IMR-90 (cell line): ENCODE measurements around the gene ANKLE1. TPM values are rescaled to one million over a fixed set of nuclear protein-coding genes. Genes with fewer than 3 reads are reported as not detected.

Experiments used
- ATAC-seq: fragments of 200-7000 bp; cut with Tn5 transposase; 2 replicates; pipeline ENCODE4 v1.9.1; 2020; ENCODE audit warnings: low read depth, mild to moderate bottlenecking, moderate library complexity
- BruUV-seq: library from RNA; stranded (reverse); fragments of 400-500 nt; replicated peaks from 2 replicates; lab custom pipeline; 2021; lab: Mats Ljungman, UMichigan
- CTCF ChIA-PET: fragments of 300-600 bp; formaldehyde crosslinking; extraction: SDS; loops from one replicate; lab custom pipeline; 2021; ENCODE audit warnings: antibody characterized with exemption; lab: Yijun Ruan, JAX
- POLR2A ChIA-PET: fragments of 300-600 bp; sonication (Branson Sonifier 250); formaldehyde crosslinking; loops from one replicate; lab custom pipeline; 2022; ENCODE audit warnings: antibody characterized with exemption; ENCODE audit not compliant: unreplicated experiment; lab: Charles Lee
- DNase-seq: peaks from one replicate; pipeline ENCODE4 v3.0.0; 2013
- H2AFZ ChIP-seq: replicated peaks from 2 replicates; pipeline ENCODE3; 2013; ENCODE audit warnings: low read length, mild to moderate bottlenecking; ENCODE audit not compliant: poor library complexity
- H2AK5ac ChIP-seq: 2 replicates; pipeline ENCODE4 v1.6.1; 2013; ENCODE audit warnings: low read depth, low read length, inconsistent platforms
- H2AK9ac ChIP-seq: replicated peaks from 2 replicates; pipeline ENCODE3; 2013; ENCODE audit warnings: mild to moderate bottlenecking, low read depth, low read length, moderate library complexity; ENCODE audit not compliant: poor library complexity
- H2BK120ac ChIP-seq: 2 replicates; pipeline ENCODE4 v1.6.1; 2013; ENCODE audit warnings: low read depth, low read length, inconsistent platforms
- H2BK15ac ChIP-seq: 3 replicates; pipeline ENCODE4 v1.6.1; 2013; ENCODE audit warnings: low read depth, low read length, inconsistent platforms
- H2BK20ac ChIP-seq: 2 replicates; pipeline ENCODE4 v1.6.1; 2013; ENCODE audit warnings: low read depth, mild to moderate bottlenecking, inconsistent platforms, low read length, moderate library complexity
- H2BK5ac ChIP-seq: 2 replicates; pipeline ENCODE4 v1.6.1; 2013; ENCODE audit warnings: mild to moderate bottlenecking, low read depth, low read length, inconsistent platforms; ENCODE audit not compliant: poor library complexity, severe bottlenecking
- H3K14ac ChIP-seq: replicated peaks from 2 replicates; pipeline ENCODE4 v1.6.1; 2013; ENCODE audit warnings: low read depth, low read length, inconsistent platforms
- H3K18ac ChIP-seq: 2 replicates; pipeline ENCODE4 v1.6.1; 2013; ENCODE audit warnings: low read depth, low read length, control low read depth
- H3K23ac ChIP-seq: 2 replicates; pipeline ENCODE4 v1.6.1; 2013; ENCODE audit warnings: low read depth, low read length, inconsistent platforms
- H3K27ac ChIP-seq: 2 replicates; pipeline ENCODE4 v1.5.1; 2013; ENCODE audit warnings: mild to moderate bottlenecking, control low read depth, low read length; ENCODE audit not compliant: insufficient read depth
- H3K27me3 ChIP-seq: 2 replicates; pipeline ENCODE4 v1.6.1; 2013; ENCODE audit warnings: low read length; ENCODE audit not compliant: control insufficient read depth, insufficient read depth
- H3K36me3 ChIP-seq: 2 replicates; pipeline ENCODE4 v1.6.1; 2013; ENCODE audit warnings: low read length, mixed read lengths; ENCODE audit not compliant: control insufficient read depth, insufficient read depth
- H3K4ac ChIP-seq: 2 replicates; pipeline ENCODE4 v1.6.1; 2013; ENCODE audit warnings: low read depth, low read length, inconsistent platforms
- H3K4me1 ChIP-seq: 2 replicates; pipeline ENCODE4 v1.6.1; 2013; ENCODE audit warnings: low read length, mixed read lengths; ENCODE audit not compliant: control insufficient read depth, insufficient read depth
- H3K4me2 ChIP-seq: 2 replicates; pipeline ENCODE4 v1.6.1; 2013; ENCODE audit warnings: low read depth, mild to moderate bottlenecking, control low read depth, low read length, moderate library complexity
- H3K4me3 ChIP-seq: 2 replicates; pipeline ENCODE4 v1.5.1; 2013; ENCODE audit warnings: low read depth, mild to moderate bottlenecking, control low read depth, low read length, moderate library complexity; ENCODE audit not compliant: insufficient read depth
- H3K56ac ChIP-seq: 2 replicates; pipeline ENCODE4 v1.6.1; 2013; ENCODE audit warnings: low read length, inconsistent platforms; ENCODE audit not compliant: insufficient read depth; ENCODE audit errors: extremely low read depth
- H3K79me1 ChIP-seq, 2 experiments: 2 replicates each; pipeline ENCODE4 v1.6.1; 2013; ENCODE audit warnings: low read length in 2 of 2, inconsistent platforms in 1 of 2, low read depth in 1 of 2
- H3K9ac ChIP-seq: 2 replicates; pipeline ENCODE4 v1.6.1; 2013; ENCODE audit warnings: low read depth, low read length, control low read depth
- H3K9me1 ChIP-seq: 2 replicates; pipeline ENCODE4 v1.6.1; 2013; ENCODE audit warnings: low read length, inconsistent platforms; ENCODE audit not compliant: insufficient read depth
- H3K9me3 ChIP-seq: 2 replicates; pipeline ENCODE4 v1.6.1; 2013; ENCODE audit warnings: low read length; ENCODE audit not compliant: control insufficient read depth, insufficient read depth
- H4K20me1 ChIP-seq: 2 replicates; pipeline ENCODE4 v1.6.1; 2013; ENCODE audit warnings: low read length, inconsistent platforms; ENCODE audit not compliant: insufficient read depth
- H4K5ac ChIP-seq: 2 replicates; pipeline ENCODE4 v1.6.1; 2013; ENCODE audit warnings: mild to moderate bottlenecking, low read depth, low read length, control low read depth
- H4K8ac ChIP-seq, 2 experiments: 2 replicates each; pipeline ENCODE4 v1.6.1; 2013; ENCODE audit warnings: low read depth in 2 of 2, low read length in 2 of 2, control low read depth in 1 of 2, inconsistent platforms in 1 of 2
- H4K91ac ChIP-seq: 2 replicates; pipeline ENCODE4 v1.6.1; 2013; ENCODE audit warnings: low read depth, low read length, inconsistent platforms; ENCODE audit not compliant: insufficient read depth
- BHLHE40 ChIP-seq: fragments of 150-350 bp; IDR thresholded peaks from 2 replicates; pipeline ENCODE4 v1.6.1; 2016; ENCODE audit warnings: mild to moderate bottlenecking, low read depth, low read length
- CHD1 ChIP-seq: IDR thresholded peaks from 2 replicates; pipeline ENCODE4 v1.6.1; 2012; ENCODE audit warnings: low read depth, low read length, improper control_type of control experiment
- CTCF ChIP-seq: conservative IDR thresholded peaks from 2 replicates; pipeline ENCODE4 v1.5.1; 2012; ENCODE audit warnings: mild to moderate bottlenecking, low read depth, low read length, improper control_type of control experiment
- ELK1 ChIP-seq: fragments of 150-350 bp; IDR thresholded peaks from 2 replicates; pipeline ENCODE4 v1.6.1; 2016; ENCODE audit warnings: low read depth, mild to moderate bottlenecking, low read length, moderate library complexity, borderline replicate concordance
- FOS ChIP-seq: fragments of 150-350 bp; IDR thresholded peaks from 2 replicates; pipeline ENCODE4 v1.6.1; 2016; ENCODE audit warnings: low read depth, low read length
- MAFK ChIP-seq: IDR thresholded peaks from 2 replicates; pipeline ENCODE4 v1.6.1; 2012; ENCODE audit warnings: low read depth, low read length, improper control_type of control experiment
- MAZ ChIP-seq: IDR thresholded peaks from 2 replicates; pipeline ENCODE4 v1.6.1; 2012; ENCODE audit warnings: low read depth, mild to moderate bottlenecking, low read length, improper control_type of control experiment, moderate library complexity, borderline replicate concordance
- MXI1 ChIP-seq: IDR thresholded peaks from 2 replicates; pipeline ENCODE4 v1.6.1; 2012; ENCODE audit warnings: low read depth, mild to moderate bottlenecking, low read length, moderate library complexity, borderline replicate concordance
- NFE2L2 ChIP-seq: fragments of 150-350 bp; IDR thresholded peaks from 2 replicates; pipeline ENCODE4 v1.6.1; 2016; ENCODE audit warnings: low read depth, mild to moderate bottlenecking, low read length
- POLR2A ChIP-seq: IDR thresholded peaks from 2 replicates; pipeline ENCODE4 v1.6.1; 2012; ENCODE audit warnings: mild to moderate bottlenecking, low read depth, low read length
- RAD21 ChIP-seq: IDR thresholded peaks from 2 replicates; pipeline ENCODE4 v1.6.1; 2012; ENCODE audit warnings: low read length, improper control_type of control experiment
- RCOR1 ChIP-seq: IDR thresholded peaks from 2 replicates; pipeline ENCODE4 v1.6.1; 2012; ENCODE audit warnings: mild to moderate bottlenecking, low read length, improper control_type of control experiment; ENCODE audit not compliant: insufficient replicate concordance
- RFX5 ChIP-seq: IDR thresholded peaks from 2 replicates; pipeline ENCODE4 v1.8.0; 2012; ENCODE audit warnings: low read depth, mild to moderate bottlenecking, low read length, moderate library complexity
- SMC3 ChIP-seq: fragments of 150-350 bp; IDR thresholded peaks from 2 replicates; pipeline ENCODE4 v1.6.1; 2016; ENCODE audit warnings: low read depth, mild to moderate bottlenecking, antibody characterized with exemption, low read length, moderate library complexity
- WGBS, 2 experiments: methylation state at CpG; one replicate each; pipeline versions ENCODE4 v1.1.5 to v1.1.7; 2013; ENCODE audit warnings: missing lambda C conversion rate in 2 of 2; ENCODE audit not compliant: insufficient read length in 1 of 2; ENCODE audit errors: extremely low coverage in 2 of 2; 5-methylcytosine and 5-hydroxymethylcytosine counted together
- dilution Hi-C: fragments of 300-500 bp; cut with HindIII; formaldehyde crosslinking; loops from one replicate; pipeline ENCODE4 v1.14.3; 2018; ENCODE audit warnings: low sequenced_read_pairs; ENCODE audit not compliant: unreplicated experiment
- in situ Hi-C: fragments of 300-500 bp; cut with MboI; formaldehyde crosslinking; loops from 3 replicates; pipeline ENCODE4 v1.14.3; 2019; ENCODE audit warnings: low sequenced_read_pairs, inconsistent platforms, mixed read lengths
- intact Hi-C: fragments of 100-400 bp; cut with micrococcal nuclease; formaldehyde crosslinking; loops from 2 replicates; pipeline ENCODE4 v1.10.0; 2022
- polyA plus RNA-seq, 3 experiments: library from polyadenylated mRNA; depleted of rRNA; stranded (reverse); fragments of >200 nt; gene quantifications; 2 replicates each; pipeline ENCODE4 v1.2.3, GENCODE V29; 2012; ENCODE audit warnings: low replicate concordance in 1 of 3
- total RNA-seq: library from RNA; depleted of rRNA; stranded (reverse); fragments of >200 nt; gene quantifications from 2 replicates; pipeline ENCODE4 v1.2.3, GENCODE V29; 2012

Gene ANKLE1
- total and polyA plus RNA-seq, 2 of the 4 experiments (the other 2 are of a cell fraction) = under 0.01 to 0.87 TPM

- peak overlapping the region; percentile 84 for H2AK9ac ChIP-seq
- in situ Hi-C loops = no loop called here
- no peak overlapping the region for H3K56ac ChIP-seq
- no peak overlapping the region for H4K91ac ChIP-seq
- no peak for TF ChIP-seq MAFK
- no peak for TF ChIP-seq BHLHE40
- TF ChIP-seq RFX5 = no peak
- no peak for TF ChIP-seq MAZ
- no peak for TF ChIP-seq POLR2A
- TF ChIP-seq ELK1 = no peak
- no peak for TF ChIP-seq CTCF
- no peak for TF ChIP-seq NFE2L2
- no peak for TF ChIP-seq SMC3
- TF ChIP-seq FOS = no peak
- TF ChIP-seq MXI1 = no peak
- no peak for TF ChIP-seq CHD1
- TF ChIP-seq RAD21 = no peak
- TF ChIP-seq RCOR1 = no peak
- H3K9me3 ChIP-seq = no peaks in the 10 kb centered on the region
- H3K4me1 ChIP-seq = peaks cover 8% of the 10 kb centered on the region
- WGBS, 2 experiments = 80% methylated on average over 9 of the region's 21 CpGs; no CpG with 5 or more reads in 1 of the 2 experiments
- no peak overlapping the region for H3K4me2 ChIP-seq
- no peak overlapping the region for H3K9ac ChIP-seq
- H4K8ac ChIP-seq = no peak overlapping the region
- no peak overlapping the region for H2BK5ac ChIP-seq
- dilution Hi-C loops = no loop called here
- H4K20me1 ChIP-seq = peaks cover 8% of the 10 kb centered on the region; the same call in 1 of the 2 replicates
- no peaks in the 10 kb centered on the region for H3K27me3 ChIP-seq
- DNase-seq (no peak), ATAC-seq (no peak)
- ChIA-PET CTCF (no interaction called here), POLR2A (no interaction called here)
- no peak overlapping the region for H3K14ac ChIP-seq
- H3K4me3 ChIP-seq = no peak overlapping the region
- H3K79me1 ChIP-seq = peaks cover 0 to 21% of the 10 kb centered on the region in 2 experiments; a peak in 2 of 4 replicates
- H2BK120ac ChIP-seq = no peak overlapping the region
- no peak overlapping the region for H2BK15ac ChIP-seq
- H3K36me3 ChIP-seq = no peaks in the 10 kb centered on the region
- no peak overlapping the region for H3K18ac ChIP-seq
- no peak overlapping the region for H2AK5ac ChIP-seq
- no peak overlapping the region for H3K27ac ChIP-seq
- H3K23ac ChIP-seq = no peak overlapping the region
- intact Hi-C loops = no loop called here
- H3K9me1 ChIP-seq = 0 out of 2 replicates have a peak, but pooled peaks cover 2% of the 10 kb centered on the region
- no peak overlapping the region for H2BK20ac ChIP-seq
- peak overlapping the region; percentile 26 for H2AFZ ChIP-seq
- no TSS peak for BruUV-seq
- no peak overlapping the region for H4K5ac ChIP-seq
- H3K4ac ChIP-seq = peak overlapping the region; percentile 9; the same call in 1 of the 2 replicates
Observed at GRCh38 chr19:17248011-17248776, 33.5 kb upstream of the ANKLE1 start.
